SK-N-SH treated with all-trans-retinoic acid at 6 μM for 48 hours (cell line): ENCODE measurements around the gene KRT1.

Experiments used
- ATAC-seq: fragments of 200-7000 bp; cut with Tn5 transposase; 3 replicates; pipeline ENCODE4 v1.9.1; 2020; ENCODE audit warnings: mild to moderate bottlenecking, moderate library complexity
- ARNTL ChIP-seq: fragments of 450-650 bp; formaldehyde crosslinking; IDR thresholded peaks from 2 replicates; pipeline ENCODE4 v1.5.0; 2020; ENCODE audit warnings: low read depth, mild to moderate bottlenecking, moderate library complexity, borderline replicate concordance
- BACH2 ChIP-seq: fragments of 250-450 bp; sonication (Bioruptor Pico); IDR thresholded peaks from 2 replicates; pipeline ENCODE4 v1.9.0; 2021; ENCODE audit warnings: mild to moderate bottlenecking, borderline replicate concordance
- GLIS3 ChIP-seq: fragments of 250-450 bp; sonication (Bioruptor Pico); IDR thresholded peaks from 2 replicates; pipeline ENCODE4 v1.5.0; 2020; ENCODE audit warnings: mild to moderate bottlenecking, moderate library complexity
- ISL1 ChIP-seq: fragments of 250-450 bp; sonication (Bioruptor Pico); IDR thresholded peaks from 2 replicates; pipeline ENCODE4 v2.1.2; 2022; ENCODE audit warnings: mild to moderate bottlenecking, moderate library complexity
- OSR1 ChIP-seq: fragments of 250-450 bp; sonication (Bioruptor Pico); IDR thresholded peaks from 2 replicates; pipeline ENCODE4 v1.8.0; 2022; ENCODE audit warnings: moderate library complexity, mild to moderate bottlenecking, inconsistent platforms
- PPARA ChIP-seq: fragments of 250-450 bp; sonication (Bioruptor Pico); IDR thresholded peaks from 2 replicates; pipeline ENCODE4 v1.5.0; 2020; ENCODE audit warnings: mild to moderate bottlenecking, borderline replicate concordance
- RARB ChIP-seq: fragments of 250-450 bp; sonication (Bioruptor Pico); IDR thresholded peaks from 2 replicates; pipeline ENCODE4 v1.8.0; 2021; ENCODE audit warnings: mild to moderate bottlenecking, moderate library complexity
- SNAI2 ChIP-seq: fragments of 250-450 bp; sonication (Bioruptor Pico); IDR thresholded peaks from 2 replicates; pipeline ENCODE4 v1.5.0; 2020; ENCODE audit warnings: mild to moderate bottlenecking, moderate library complexity
- TCF4 ChIP-seq: fragments of 250-450 bp; sonication (Bioruptor Pico); IDR thresholded peaks from 2 replicates; pipeline ENCODE4 v1.8.0; 2021; ENCODE audit warnings: mild to moderate bottlenecking, moderate library complexity, borderline replicate concordance
- TOX ChIP-seq: fragments of 250-450 bp; sonication (Bioruptor Pico); IDR thresholded peaks from 2 replicates; pipeline ENCODE4 v1.8.0; 2021; ENCODE audit warnings: mild to moderate bottlenecking, moderate library complexity, borderline replicate concordance
- ZC3H10 ChIP-seq: fragments of 250-450 bp; sonication (Bioruptor Pico); IDR thresholded peaks from 2 replicates; pipeline ENCODE4 v1.5.1; 2021; ENCODE audit warnings: mild to moderate bottlenecking, moderate library complexity
- ZFP30 ChIP-seq: fragments of 450-650 bp; formaldehyde crosslinking; IDR thresholded peaks from 2 replicates; pipeline ENCODE4 v1.5.0; 2022; ENCODE audit warnings: mild to moderate bottlenecking, moderate library complexity
- ZNF565 ChIP-seq: fragments of 450-650 bp; formaldehyde crosslinking; conservative IDR thresholded peaks from 2 replicates; pipeline ENCODE4 v1.5.0; 2020; ENCODE audit warnings: low read depth, mild to moderate bottlenecking, moderate library complexity
- ZNF70 ChIP-seq: fragments of 450-650 bp; formaldehyde crosslinking; IDR thresholded peaks from 2 replicates; pipeline ENCODE4 v1.5.0; 2020; ENCODE audit warnings: mild to moderate bottlenecking, moderate library complexity
- ZNF8 ChIP-seq: fragments of 450-650 bp; formaldehyde crosslinking; IDR thresholded peaks from 2 replicates; pipeline ENCODE4 v1.5.0; 2020; ENCODE audit warnings: mild to moderate bottlenecking, moderate library complexity
- TF ChIP-seq, protein P1 (sequence below): fragments of 250-450 bp; sonication (Bioruptor Pico); IDR thresholded peaks from 2 replicates; pipeline ENCODE4 v1.8.0; 2020; ENCODE audit warnings: mild to moderate bottlenecking, moderate library complexity, borderline replicate concordance
- TF ChIP-seq, protein P2 (sequence below): fragments of 250-450 bp; sonication (Bioruptor Pico); IDR thresholded peaks from 2 replicates; pipeline ENCODE4 v1.8.0; 2021; ENCODE audit warnings: low read depth, mild to moderate bottlenecking, moderate library complexity, borderline replicate concordance
- TF ChIP-seq, protein P3 (sequence below): fragments of 250-450 bp; sonication (Bioruptor Pico); IDR thresholded peaks from 2 replicates; pipeline ENCODE4 v1.5.0; 2020; ENCODE audit warnings: mild to moderate bottlenecking, moderate library complexity
- TF ChIP-seq, protein P4 (sequence below): fragments of 250-450 bp; sonication (Bioruptor Pico); IDR thresholded peaks from 2 replicates; pipeline ENCODE4 v1.5.1; 2020; ENCODE audit warnings: low read depth, mild to moderate bottlenecking, moderate library complexity
- TF ChIP-seq, protein P5 (sequence below): fragments of 250-450 bp; sonication (Bioruptor Pico); IDR thresholded peaks from 2 replicates; pipeline ENCODE4 v1.5.1; 2021; ENCODE audit warnings: mild to moderate bottlenecking, moderate library complexity

KRT1 gene

DNA sequence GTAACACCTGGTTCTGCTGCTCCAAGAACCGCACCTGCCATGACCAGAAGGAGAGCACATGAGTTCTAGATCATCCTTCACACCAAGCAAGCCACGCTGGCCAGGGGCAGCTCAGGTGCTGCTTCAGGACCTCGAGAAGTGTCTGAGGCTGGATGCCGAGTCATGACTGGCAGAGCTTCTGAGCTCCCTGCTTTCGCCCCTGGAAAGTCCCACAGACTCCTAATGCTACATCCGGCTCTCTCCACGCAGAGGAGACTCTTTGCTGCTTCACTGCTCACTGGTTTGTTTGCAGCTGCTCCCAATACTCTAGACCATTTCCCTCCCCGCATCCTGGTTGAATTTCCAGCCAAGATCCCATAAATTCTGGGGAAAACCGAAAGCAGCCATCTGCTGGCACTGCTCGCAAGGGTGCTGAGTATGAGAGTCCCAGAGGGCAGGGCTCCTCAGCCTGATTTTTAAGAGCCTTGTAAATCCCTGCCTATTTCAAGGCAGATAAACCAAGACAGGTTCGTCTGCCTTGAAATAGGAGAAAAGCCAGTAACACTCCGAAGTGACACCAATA, 29.6 kb downstream of the KRT1 start (continued):
- TF ChIP-seq, protein P1, sequence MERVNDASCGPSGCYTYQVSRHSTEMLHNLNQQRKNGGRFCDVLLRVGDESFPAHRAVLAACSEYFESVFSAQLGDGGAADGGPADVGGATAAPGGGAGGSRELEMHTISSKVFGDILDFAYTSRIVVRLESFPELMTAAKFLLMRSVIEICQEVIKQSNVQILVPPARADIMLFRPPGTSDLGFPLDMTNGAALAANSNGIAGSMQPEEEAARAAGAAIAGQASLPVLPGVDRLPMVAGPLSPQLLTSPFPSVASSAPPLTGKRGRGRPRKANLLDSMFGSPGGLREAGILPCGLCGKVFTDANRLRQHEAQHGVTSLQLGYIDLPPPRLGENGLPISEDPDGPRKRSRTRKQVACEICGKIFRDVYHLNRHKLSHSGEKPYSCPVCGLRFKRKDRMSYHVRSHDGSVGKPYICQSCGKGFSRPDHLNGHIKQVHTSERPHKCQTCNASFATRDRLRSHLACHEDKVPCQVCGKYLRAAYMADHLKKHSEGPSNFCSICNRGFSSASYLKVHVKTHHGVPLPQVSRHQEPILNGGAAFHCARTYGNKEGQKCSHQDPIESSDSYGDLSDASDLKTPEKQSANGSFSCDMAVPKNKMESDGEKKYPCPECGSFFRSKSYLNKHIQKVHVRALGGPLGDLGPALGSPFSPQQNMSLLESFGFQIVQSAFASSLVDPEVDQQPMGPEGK (CRISPR knock-in tag), result no peak
- no peak for TF ChIP-seq GLIS3 (CRISPR knock-in tag)
- TF ChIP-seq TCF4, result no peak
- TF ChIP-seq, protein P2, sequence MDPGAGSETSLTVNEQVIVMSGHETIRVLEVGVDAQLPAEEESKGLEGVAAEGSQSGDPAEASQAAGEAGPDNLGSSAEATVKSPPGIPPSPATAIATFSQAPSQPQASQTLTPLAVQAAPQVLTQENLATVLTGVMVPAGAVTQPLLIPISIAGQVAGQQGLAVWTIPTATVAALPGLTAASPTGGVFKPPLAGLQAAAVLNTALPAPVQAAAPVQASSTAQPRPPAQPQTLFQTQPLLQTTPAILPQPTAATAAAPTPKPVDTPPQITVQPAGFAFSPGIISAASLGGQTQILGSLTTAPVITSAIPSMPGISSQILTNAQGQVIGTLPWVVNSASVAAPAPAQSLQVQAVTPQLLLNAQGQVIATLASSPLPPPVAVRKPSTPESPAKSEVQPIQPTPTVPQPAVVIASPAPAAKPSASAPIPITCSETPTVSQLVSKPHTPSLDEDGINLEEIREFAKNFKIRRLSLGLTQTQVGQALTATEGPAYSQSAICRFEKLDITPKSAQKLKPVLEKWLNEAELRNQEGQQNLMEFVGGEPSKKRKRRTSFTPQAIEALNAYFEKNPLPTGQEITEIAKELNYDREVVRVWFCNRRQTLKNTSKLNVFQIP, result no peak
- no peak for TF ChIP-seq OSR1 (CRISPR knock-in tag)
- no peak for TF ChIP-seq ZNF70 (CRISPR knock-in tag)

DNA sequence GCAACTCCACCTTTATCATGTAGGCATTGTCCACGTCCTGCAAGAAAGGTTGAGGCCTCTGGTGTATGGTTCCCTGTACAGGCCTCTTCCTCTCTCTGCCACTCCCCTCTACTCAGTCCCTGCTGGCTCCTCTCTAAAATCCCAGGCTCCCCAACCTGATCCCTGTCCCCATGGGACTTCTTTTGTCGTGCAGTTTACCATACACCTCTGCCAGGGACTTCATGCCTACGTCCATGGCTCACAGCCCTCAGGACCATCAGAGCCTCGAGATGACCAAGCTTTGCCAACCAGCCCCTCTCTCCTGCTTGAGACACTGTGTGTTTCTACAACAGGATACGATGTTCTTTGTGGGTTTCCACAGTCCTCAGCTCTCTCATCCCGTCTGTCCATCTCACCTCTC, 31.1 kb downstream of the KRT1 start:
- TF ChIP-seq, protein P3, sequence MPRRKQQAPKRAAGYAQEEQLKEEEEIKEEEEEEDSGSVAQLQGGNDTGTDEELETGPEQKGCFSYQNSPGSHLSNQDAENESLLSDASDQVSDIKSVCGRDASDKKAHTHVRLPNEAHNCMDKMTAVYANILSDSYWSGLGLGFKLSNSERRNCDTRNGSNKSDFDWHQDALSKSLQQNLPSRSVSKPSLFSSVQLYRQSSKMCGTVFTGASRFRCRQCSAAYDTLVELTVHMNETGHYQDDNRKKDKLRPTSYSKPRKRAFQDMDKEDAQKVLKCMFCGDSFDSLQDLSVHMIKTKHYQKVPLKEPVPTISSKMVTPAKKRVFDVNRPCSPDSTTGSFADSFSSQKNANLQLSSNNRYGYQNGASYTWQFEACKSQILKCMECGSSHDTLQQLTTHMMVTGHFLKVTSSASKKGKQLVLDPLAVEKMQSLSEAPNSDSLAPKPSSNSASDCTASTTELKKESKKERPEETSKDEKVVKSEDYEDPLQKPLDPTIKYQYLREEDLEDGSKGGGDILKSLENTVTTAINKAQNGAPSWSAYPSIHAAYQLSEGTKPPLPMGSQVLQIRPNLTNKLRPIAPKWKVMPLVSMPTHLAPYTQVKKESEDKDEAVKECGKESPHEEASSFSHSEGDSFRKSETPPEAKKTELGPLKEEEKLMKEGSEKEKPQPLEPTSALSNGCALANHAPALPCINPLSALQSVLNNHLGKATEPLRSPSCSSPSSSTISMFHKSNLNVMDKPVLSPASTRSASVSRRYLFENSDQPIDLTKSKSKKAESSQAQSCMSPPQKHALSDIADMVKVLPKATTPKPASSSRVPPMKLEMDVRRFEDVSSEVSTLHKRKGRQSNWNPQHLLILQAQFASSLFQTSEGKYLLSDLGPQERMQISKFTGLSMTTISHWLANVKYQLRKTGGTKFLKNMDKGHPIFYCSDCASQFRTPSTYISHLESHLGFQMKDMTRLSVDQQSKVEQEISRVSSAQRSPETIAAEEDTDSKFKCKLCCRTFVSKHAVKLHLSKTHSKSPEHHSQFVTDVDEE (CRISPR knock-in tag), result no peak
- TF ChIP-seq RARB (CRISPR knock-in tag) (no peak), OSR1 (CRISPR knock-in tag) (no peak), GLIS3 (CRISPR knock-in tag) (no peak), ZC3H10 (CRISPR knock-in tag) (no peak), PPARA (no peak), TOX (no peak), ARNTL (CRISPR knock-in tag) (no peak), BACH2 (CRISPR knock-in tag) (no peak), ZNF8 (CRISPR knock-in tag) (no peak), ZFP30 (CRISPR knock-in tag) (no peak), ZNF70 (CRISPR knock-in tag) (no peak), ISL1 (CRISPR knock-in tag) (no peak), ZNF565 (CRISPR knock-in tag) (no peak), TCF4 (no peak)
- TF ChIP-seq, protein P4, sequence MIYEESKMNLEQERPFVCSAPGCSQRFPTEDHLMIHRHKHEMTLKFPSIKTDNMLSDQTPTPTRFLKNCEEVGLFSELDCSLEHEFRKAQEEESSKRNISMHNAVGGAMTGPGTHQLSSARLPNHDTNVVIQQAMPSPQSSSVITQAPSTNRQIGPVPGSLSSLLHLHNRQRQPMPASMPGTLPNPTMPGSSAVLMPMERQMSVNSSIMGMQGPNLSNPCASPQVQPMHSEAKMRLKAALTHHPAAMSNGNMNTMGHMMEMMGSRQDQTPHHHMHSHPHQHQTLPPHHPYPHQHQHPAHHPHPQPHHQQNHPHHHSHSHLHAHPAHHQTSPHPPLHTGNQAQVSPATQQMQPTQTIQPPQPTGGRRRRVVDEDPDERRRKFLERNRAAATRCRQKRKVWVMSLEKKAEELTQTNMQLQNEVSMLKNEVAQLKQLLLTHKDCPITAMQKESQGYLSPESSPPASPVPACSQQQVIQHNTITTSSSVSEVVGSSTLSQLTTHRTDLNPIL (CRISPR knock-in tag), result no peak
- TF ChIP-seq, protein P5, sequence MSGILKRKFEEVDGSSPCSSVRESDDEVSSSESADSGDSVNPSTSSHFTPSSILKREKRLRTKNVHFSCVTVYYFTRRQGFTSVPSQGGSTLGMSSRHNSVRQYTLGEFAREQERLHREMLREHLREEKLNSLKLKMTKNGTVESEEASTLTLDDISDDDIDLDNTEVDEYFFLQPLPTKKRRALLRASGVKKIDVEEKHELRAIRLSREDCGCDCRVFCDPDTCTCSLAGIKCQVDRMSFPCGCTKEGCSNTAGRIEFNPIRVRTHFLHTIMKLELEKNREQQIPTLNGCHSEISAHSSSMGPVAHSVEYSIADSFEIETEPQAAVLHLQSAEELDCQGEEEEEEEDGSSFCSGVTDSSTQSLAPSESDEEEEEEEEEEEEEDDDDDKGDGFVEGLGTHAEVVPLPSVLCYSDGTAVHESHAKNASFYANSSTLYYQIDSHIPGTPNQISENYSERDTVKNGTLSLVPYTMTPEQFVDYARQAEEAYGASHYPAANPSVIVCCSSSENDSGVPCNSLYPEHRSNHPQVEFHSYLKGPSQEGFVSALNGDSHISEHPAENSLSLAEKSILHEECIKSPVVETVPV (CRISPR knock-in tag), result no peak
- ATAC-seq, result no peak

DNA sequence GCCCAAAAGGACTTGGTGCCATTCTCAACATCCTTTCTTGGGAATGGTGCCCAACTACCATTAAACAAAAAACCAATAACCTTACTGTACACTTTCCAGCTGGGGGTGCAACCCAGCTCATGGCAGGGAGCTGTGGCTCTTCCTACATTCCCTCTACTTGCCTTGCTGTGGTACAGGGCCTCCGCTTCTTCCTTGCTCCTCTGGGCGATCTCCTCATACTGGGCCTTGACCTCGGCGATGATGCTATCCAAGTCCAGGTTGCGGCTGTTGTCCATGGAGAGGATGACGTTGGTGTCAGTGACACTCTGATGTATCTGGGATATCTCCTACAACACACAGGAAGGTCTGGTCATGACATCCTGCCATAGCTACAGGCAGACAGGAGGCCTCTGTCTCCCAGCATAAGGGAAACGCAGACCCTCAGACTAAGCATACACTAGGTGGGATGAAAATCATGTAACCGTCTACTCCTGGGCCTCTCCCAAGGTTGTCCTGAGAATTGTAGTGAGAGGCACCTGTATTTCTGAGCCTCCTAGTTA, 32.1 kb downstream of the KRT1 start:
- TF ChIP-seq, protein P1 (CRISPR knock-in tag), result no peak
- TF ChIP-seq ZNF70 (CRISPR knock-in tag) (no peak), PPARA (no peak), OSR1 (CRISPR knock-in tag) (no peak), ZFP30 (CRISPR knock-in tag) (no peak), SNAI2 (CRISPR knock-in tag) (no peak)
- TF ChIP-seq, protein P5 (CRISPR knock-in tag), result no peak
- TF ChIP-seq, protein P2, result no peak
- TF ChIP-seq, all 23 proteins: peak for 0
- ATAC-seq, result no peak
